NCI-H2196 treated with DMSO at 0.1 percent for 48 hours (cell line): Measurements from ENCODE around the gene FADS3.
"Not testable (repeated sequence)": the region's sequence is repeated elsewhere in the genome, so short reads cannot be mapped to it uniquely, and the experiment has no call there.

ENCODE experiments used
- DNase-seq: peaks from one replicate; lab custom pipeline; 2025; ENCODE audit not compliant: unreplicated experiment; lab: John Stamatoyannopoulos, UW

FADS3 gene

DNA sequence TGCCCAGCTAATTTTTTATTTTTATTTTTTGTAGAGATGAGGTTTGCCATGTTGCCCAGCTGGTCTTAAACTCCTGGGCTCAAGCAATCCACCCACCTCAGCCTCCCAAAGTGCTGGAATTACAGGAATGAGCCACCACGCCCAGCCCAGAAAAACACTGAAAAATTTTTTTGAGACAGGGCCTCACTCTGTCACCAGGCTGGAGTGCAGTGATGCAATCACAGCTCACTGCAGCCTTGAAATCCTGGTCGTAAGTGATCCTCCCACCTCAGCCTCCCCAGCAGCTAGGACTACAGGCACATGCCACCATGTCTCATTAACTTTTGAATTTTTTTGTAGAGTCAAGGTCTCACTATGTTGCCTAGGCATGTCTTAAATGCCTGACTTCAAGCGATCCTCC is 9.1 kb downstream of the FADS3 start:
- DNase-seq, result not testable (repeated sequence)

DNA sequence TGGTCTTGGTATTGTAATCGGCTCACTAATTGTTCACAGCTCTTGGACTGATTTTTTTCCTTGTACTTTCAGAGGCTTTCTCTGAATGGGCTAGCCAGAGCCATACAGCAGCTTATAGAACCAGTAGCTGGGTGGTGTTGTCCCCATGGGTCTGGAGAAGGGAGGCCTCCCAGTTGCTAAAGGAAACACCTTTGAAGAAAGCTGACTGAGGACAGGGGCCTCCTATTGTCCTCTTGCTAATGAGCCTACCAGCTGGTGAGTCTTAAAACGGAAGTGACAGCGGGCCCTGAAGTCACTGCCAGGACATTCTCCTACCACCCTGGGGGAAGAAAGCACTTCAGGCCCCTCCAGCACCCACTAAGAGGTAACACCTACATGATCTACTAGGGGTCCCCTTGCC is 9.9 kb downstream of the FADS3 start:
- DNase-seq, result no peak

- no peak for DNase-seq
Measured at GRCh38 chr11:61880454-61880853, 10.9 kb downstream of the FADS3 start.

- no peak for DNase-seq
Measured at GRCh38 chr11:61880031-61880430, 11.3 kb downstream of the FADS3 start.

GRCh38 chr11:61879152-61879551 is 12.2 kb downstream of the FADS3 start:
- no peak for DNase-seq

DNA sequence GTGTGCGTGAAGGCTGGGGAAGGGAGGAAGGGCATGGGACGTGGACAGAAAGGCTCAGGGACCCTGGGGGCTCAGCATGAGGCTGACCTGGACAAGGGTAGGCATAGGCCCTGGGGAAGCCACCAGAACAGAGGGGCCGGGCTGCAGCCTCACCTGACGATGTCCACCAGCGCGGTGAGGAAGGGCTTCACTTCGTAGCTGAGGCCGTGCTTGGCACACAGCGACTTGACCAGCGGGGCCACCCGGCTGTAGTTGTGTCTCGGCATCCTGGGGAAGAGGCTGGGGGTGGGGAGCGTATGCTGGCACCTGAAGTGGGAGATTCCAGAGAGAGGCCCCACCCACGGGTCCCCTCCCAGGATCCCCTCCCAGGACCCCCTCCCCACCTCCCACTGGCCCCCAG is 15.6 kb downstream of the FADS3 start:
- DNase-seq, result no peak

DNA sequence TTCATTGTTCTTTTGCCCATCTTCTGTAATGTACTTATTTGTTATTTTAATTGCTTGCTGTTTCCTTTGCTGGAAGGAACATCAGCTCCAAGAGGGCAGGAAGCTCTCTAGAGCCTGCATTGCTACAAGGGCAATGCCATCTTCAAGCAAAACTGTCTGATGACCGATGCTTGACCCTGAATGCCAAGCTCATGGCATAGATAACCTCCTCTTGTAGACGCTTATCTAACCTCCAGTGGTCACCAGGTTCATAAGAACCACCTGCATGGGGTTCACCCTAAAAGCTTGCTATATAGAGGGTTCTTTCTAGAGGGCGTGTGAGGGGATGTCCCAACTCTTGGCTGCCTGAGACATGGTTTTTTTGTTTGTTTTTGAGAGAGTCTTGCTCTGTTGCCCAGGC is 16.5 kb downstream of the FADS3 start:
- DNase-seq, result no peak

DNA sequence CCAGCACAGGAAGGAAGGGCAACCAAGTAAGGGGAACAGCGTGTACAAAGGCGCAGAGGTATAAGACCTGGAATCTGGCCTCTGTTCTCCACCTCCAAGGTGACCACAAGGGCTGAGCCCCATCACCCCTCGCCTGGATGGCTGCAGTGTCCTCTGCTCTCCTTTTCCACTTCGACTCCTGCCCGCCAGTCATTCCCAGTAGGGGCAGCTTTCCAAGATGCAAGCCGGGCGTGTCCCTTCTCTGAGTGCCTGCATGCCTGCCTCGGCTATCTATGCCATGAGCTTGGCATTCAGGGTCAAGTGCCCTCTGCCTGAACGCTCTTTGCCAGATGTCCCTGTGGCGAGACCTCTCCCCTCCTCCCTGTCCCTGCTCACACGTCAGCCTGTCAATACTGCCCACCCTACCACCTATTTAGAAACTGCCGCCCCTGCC is 17.0 kb downstream of the FADS3 start:
- no peak for DNase-seq

DNA sequence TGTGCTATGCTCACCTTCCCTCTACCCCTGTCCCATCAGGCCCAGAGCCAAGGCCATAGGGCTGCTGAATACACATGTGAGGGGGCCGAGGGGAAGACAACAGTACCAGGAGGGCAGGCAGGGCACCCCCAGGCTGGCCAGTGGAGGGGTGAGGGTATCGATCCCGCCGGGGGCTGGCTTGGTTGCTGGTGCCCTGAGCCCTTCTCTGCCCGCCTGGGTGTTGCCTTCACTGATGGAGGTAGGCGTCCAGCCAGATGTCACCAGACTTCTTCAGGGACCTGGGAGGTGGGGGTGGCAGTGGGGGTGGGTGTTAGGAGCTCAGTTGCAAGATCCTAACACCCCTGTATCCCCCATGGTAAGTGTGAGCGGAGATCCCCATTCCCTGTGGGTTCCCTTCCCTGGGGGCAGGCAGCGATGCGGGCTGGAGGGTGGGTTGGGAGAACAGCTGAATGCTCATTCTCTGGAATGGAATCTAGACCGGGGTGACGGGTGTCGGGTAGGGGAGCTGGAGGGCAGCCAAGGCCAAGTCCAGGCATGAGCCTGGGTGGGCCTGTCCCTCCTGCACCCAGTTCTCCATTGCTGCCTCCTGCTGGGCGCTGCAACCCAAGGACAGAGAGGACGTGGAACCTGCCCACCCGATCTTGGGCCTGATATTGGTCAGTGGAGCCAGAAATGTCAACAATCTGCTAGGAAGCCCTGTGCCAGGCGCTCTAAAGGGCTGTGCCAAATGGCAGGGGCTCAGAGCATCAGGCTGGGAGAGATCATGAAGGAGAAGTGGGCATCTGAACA is 17.6 kb downstream of the FADS3 start:
- DNase-seq, result no peak

DNA sequence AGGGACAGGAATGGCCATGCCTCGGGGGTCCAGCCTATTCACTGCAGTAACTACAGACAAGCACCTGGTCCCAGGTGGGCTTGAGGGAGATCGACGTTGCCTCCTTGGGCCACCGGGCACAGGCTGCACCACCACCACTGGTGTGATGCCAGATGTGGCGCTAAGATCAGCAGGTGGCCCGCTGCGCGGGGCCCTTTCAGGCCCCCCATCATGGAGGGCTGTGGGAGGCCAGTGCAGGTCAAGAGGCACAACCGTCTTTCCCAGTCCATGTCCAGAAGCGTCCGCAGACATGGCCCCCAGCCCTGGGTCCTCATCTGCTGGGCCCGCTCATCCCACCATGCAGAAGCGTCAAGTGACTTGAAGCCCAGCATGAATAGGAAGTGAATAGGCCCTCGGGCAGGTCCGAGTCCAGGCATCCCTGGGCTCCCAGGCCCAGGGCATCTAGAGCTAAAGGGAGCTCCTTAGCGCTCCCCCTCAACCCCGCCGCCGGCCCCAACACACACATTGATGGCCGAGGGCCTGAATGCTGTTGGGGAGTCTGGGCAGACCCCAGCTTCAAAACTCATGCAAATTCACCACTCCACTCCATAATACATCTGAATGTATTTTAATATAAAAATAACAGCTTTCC is 18.3 kb downstream of the FADS3 start:
- no peak for DNase-seq

- peak; percentile 16 for DNase-seq
Measured at GRCh38 chr11:61871158-61871597, 20.2 kb downstream of the FADS3 start.

- no peak for DNase-seq
Measured at GRCh38 chr11:61870541-61871031, 20.8 kb downstream of the FADS3 start.

GRCh38 chr11:61869708-61870451 is 21.5 kb downstream of the FADS3 start:
- no peak for DNase-seq

GRCh38 chr11:61869429-61869707 is 22.0 kb downstream of the FADS3 start:
- no peak for DNase-seq

DNA sequence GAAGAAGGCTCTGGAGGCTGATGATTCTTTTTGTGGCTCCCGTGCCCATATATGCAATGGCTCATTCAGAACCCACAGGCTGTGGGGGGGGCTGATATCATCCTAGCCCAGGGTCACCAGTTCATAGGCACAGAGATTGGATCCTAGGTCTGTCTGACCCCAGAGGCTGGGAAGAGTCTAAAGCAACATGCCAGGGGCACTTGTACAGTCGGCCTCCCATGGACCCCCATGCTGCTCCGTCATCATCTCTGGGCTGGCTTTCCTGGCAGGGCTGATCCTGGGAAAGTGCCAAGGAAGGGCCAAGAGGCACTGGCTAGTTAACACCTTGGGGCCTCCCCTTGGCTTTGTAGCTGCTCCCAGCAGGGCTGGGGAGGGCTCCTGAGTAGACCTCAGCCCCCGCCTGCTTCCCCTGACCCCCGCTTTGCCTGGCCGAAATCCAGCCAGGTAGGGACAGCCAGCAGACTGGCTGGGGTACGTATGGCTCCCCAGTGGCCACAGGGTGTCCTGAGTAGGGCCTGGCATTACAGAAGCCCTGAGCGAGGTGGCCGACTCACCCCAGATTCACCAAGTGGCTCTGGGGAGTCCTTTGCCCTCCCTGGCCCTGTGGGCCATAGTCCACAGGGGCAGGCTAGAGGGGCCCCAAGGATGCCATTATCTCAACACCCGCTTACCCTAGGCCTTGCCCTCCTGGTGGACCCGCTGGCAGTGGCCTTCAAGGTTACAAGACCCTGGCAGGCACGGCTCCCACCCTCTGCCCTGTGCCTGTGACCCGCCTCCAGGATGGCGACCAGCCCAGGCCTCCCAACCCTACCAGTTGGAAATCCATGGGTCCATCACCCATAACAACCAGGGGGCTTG is 22.5 kb downstream of the FADS3 start:
- DNase-seq, result no peak

GRCh38 chr11:61866958-61867343 is 24.4 kb downstream of the FADS3 start:
- DNase-seq, result no peak

- no peak for DNase-seq
Measured at GRCh38 chr11:61866231-61866957, 25.0 kb downstream of the FADS3 start.

DNA sequence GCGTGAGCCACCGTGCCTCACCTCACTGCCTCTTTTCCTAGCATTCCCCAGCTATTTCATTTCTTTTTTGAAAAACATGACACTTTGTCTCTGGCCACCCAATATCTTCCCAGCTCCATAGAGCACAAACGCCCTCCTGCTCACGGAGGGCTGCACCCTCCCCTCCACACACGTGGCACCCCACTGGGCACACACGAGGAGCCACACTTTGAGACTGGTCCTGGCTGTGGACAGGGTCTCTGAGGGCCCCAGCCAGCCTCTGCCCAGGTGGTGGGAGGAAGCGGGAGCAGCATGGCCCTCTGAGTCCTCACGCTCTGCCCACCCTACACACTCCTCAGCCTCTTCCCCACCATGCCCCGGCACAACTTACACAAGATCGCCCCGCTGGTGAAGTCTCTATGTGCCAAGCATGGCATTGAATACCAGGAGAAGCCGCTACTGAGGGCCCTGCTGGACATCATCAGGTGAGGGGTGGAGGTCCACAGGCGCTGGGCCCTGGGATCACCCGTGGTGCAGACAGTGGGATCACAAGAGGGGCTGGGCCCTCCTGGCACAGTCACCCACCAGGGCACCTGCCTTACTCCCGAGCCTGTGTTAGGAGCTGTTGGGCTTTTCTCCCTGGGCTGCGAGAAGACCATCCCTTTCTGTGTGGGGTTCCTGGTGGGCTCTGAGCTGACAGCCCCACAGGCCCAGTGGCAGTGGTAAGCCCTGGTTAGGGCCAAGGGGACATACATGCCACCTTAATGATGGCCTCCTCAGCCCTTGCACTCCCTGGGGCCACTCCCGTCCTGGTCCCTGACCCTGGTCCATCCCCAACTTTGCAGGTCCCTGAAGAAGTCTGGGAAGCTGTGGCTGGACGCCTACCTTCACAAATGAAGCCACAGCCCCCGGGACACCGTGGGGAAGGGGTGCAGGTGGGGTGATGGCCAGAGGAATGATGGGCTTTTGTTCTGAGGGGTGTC is 26.2 kb downstream of the FADS3 start:
- DNase-seq, result no peak

DNA sequence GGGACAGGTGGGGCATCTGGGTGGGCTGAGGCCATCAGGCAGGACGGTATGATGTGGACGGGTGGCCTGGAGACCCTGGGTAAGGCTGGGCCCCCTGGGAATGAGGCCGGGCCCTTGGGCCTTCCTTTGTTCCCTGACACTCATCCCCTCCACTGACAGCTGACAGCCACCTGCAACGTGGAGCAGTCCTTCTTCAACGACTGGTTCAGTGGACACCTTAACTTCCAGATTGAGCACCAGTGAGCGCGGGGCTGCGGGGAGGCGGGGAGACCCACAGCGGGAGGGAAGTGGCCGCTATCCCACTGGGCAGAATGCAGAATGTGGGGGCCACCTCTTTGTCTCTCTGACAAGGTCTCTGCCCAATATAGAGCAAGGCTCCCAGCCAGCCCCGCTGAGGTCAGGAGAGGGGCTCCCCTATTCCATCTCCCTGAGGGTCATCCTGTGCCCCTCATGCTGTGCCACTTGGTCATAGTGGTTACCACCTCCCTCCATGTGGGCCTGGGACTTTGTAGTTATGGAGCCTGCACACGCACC is 27.7 kb downstream of the FADS3 start:
- DNase-seq, result no peak
